Jurkat, Clone E6-1 (cell line): Measurements from ENCODE around the gene RXFP2.

Experiments used
- DNase-seq: peaks from one replicate; pipeline ENCODE4 v3.0.0-alpha.2; 2011; ENCODE audit warnings: low read depth, low spot score
- H3K4me3 ChIP-seq: 2 replicates; pipeline ENCODE4 v1.5.1; 2011; ENCODE audit warnings: mild to moderate bottlenecking, low read length, control low read depth, moderate library complexity

The RXFP2 gene

DNA sequence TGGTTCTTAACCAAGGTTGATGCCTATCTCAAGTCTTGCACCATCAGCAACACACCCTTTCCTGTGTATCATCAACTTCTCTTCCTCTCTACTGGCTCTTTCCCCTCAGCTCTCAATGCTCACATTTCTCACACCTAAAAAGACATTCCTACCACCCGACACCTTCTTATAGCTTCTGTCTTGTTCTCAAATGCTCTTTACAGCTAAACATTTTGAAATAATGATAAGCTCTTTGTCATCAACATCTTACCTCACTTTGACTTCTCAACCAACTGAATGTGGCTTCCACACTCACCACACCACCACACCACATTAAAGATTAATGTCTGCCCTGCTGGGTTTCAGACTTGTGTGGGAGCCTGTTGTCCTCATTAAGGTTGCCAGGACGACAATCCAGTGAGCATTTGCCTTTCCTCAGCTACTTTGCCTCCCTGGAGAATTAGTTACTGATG lies 67.8 kb downstream of the RXFP2 start:
- peak; percentile 55 for DNase-seq
- H3K4me3 ChIP-seq: no peak overlapping the region

DNA sequence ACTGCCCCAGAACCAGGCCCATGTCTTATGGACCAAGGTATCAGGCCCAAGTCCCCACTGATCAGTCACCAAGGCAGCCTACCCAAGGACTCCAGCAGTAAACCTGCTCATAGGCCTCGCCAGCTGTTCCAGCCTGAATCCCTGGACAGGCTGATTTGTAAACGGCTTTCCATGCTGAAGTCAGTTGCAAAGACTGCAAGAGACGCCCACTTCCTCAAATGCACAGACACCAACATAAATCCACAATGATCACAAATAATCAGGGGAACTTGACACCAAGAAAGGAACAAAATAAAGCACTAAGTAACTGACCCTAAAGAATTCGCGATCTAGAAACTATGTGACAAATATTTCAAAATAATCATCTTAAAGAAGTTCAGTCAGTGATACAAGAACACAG lies 75.2 kb downstream of the RXFP2 start:
- no peak overlapping the region for H3K4me3 ChIP-seq
- DNase-seq: no peak

DNA sequence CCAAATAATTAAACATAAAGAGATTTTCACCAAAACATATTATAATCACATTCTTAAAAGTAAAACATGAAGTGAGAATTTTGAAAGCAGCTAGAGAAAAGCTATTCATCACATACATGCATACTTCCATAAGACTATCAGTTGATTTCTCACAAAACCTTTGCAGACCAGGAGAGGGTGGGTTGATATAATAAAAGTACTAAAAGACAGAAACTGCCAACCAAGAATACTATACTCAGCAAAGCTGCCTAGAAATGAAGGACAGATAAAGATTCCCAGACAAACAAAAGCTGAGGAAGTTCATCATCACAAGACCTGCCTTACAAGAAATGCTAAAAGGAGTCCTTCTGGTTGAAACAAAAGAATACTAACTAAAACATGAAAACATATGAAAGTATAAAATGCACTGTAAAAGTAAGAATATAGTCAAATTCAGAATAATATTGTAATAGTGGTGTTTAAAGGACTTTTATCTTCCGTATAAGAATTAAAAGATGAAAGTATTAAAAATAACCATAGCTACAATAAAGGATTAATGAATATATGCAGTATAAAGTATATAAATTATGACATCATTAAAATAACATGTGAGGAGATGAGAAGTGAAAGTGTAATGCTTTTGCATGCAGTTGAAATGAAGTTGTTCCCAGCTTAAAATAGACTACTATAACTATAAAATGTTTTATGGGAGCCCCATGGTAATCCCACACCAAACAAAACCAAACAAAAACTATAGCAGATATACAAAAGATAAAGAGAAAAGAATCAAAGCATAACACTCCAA lies 76.2 kb downstream of the RXFP2 start:
- no peak for DNase-seq
- no peak overlapping the region for H3K4me3 ChIP-seq

GRCh38 chr13:31818236-31818635 lies 78.9 kb downstream of the RXFP2 start:
- H3K4me3 ChIP-seq: no peak overlapping the region
- no peak for DNase-seq

GRCh38 chr13:31824705-31825517 lies 85.6 kb downstream of the RXFP2 start:
- DNase-seq: no peak
- no peak overlapping the region for H3K4me3 ChIP-seq

DNA sequence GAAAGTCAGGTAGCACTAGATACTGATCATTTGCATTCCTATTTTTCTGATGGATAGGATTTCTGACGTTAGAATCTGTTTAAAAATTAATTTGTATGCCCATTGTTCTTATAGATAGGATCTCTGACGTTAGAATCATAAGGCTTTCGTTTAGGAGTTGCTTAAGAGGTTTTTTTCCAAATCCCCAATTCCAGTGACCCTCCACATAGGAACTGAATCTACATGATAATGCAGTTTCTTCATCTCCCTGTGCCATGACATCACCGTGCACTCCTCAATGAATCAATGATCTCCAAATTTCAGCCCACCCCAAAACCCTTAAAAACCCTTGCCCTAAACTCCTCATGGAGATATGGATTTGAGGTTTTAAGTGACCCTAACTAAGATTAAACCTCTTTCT lies 87.2 kb downstream of the RXFP2 start:
- no peak overlapping the region for H3K4me3 ChIP-seq
- no peak for DNase-seq

DNA sequence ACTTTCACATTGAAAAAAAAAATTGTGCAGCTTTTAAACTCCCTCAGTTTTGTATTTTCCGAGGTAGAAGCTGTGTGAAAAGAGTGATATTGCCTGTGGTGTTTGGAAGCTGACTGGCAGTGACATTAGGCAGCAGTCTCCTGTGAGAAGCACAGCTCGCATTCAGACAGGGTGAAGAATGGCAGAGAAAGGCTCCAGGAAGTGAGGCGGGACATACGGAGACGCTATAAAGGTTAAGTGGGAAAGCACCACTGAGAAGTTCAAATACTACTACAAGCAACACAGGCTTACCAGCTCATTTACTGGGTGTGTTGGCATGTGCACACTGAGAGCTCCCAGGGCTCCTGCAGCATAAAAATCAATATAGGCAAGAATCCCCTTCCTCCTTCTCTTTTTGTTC lies 88.4 kb downstream of the RXFP2 start:
- DNase-seq: no peak
- no peak overlapping the region for H3K4me3 ChIP-seq

GRCh38 chr13:31835932-31836331 lies 96.6 kb downstream of the RXFP2 start:
- H3K4me3 ChIP-seq: no peak overlapping the region
- DNase-seq: no peak

DNA sequence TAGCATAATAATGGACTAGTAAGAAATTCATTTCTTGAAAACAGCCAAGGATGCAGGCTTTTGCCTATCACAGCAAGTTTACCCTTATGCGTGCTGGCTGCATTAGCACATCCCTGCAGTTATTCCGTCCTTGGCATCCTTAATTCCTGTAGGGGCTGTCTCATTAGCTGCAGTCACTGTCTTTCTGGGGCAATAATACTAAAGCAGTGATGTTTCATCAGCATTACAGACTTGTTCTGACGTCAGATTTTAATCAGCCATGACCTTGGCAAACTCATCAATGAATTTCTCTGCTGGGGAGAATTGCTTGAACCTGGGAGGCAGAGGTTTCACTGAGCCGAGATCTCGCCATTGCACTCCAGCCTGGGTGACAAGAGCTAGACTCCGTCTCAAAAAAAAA lies 103.7 kb downstream of the RXFP2 start:
- DNase-seq: no peak
- no peak overlapping the region for H3K4me3 ChIP-seq

GRCh38 chr13:31846182-31846938 lies 107.0 kb downstream of the RXFP2 start:
- H3K4me3 ChIP-seq: peak overlapping the region; percentile 51
- peak; percentile 33 for DNase-seq

GRCh38 chr13:31846961-31847752 lies 107.8 kb downstream of the RXFP2 start:
- DNase-seq: no peak
- peak overlapping the region; percentile 51 for H3K4me3 ChIP-seq

DNA sequence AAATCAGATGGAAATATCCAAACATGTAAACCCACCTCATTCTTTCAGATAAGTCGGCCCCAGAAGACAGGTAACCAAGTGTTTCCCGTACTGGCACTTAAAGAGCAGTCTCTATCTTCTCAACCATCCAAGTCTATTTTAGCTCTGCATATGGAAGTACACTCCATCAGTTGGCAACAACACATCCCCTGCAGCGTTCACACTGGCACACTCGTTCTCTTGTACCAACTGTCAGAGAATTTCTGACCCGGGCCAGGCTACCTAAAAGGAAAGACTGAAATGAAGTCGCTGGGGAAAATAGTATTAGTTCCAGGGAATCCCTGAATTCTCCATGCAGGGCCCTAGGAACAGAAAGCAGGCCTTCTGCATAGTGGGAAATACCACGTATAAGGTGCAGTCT lies 109.3 kb downstream of the RXFP2 start:
- H3K4me3 ChIP-seq: no peak overlapping the region

DNA sequence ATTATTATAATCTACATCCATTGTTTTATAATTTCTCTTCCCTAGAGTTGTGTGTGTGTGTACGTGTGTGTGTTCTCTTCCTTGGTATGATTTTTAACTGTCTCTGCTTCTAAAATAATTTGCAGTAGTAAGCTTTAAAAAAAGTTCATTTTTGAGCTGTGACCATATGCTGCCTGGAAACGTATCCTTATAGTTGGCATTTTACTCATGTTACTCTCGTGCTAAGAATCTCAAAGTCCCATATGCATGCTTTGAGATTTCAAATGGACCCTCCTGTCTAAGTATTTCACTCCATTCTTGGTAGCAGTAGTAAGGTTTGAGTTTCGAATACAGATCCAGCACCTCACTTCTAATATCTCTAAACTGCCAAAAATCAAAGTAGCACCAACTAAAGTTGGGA lies 109.9 kb downstream of the RXFP2 start:
- DNase-seq: no peak
- H3K4me3 ChIP-seq: no peak overlapping the region

More for the DNA sequence above, 109.3 kb downstream of the RXFP2 start:
- no peak for DNase-seq

DNA sequence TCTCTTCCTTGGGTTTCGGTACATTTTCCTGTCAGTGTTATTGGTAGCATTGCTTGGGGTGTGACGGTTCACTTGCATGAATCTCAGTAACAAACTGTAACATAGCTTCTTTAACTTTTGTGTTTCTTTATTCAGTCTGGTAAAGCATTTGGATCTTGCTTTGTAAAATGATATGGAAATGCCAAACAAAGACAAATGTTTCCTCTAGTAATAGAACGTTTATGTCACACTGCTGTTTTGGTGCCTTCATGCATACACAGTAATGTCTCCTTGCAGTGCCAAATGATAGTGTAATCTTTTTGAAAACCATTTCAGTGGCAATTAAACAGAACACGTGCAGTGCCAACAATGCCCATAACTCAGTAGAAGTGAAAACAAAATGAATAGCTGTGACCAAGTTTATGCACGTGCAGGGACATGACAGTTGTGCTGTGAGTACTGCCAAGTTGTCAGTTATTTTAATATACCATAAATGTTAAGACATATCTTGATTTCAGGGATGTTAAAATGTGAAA lies 110.8 kb downstream of the RXFP2 start:
- DNase-seq: no peak
- no peak overlapping the region for H3K4me3 ChIP-seq

- H3K4me3 ChIP-seq: no peak overlapping the region
- DNase-seq: no peak
Observed at GRCh38 chr13:31851216-31851615, 111.9 kb downstream of the RXFP2 start.
